Renal cortex interstitium (tissue), 11 donors: ENCODE results near the gene PDE9A. TPM values are rescaled to one million over a fixed set of nuclear protein-coding genes. Genes with fewer than 3 reads are reported as not detected.

ENCODE experiments used
- DNase-seq, 11 donors: peaks; one replicate each; pipeline ENCODE4 v3.0.0-alpha.2; 2013; ENCODE audit warnings: low read depth in 9 of 11, low spot score in 4 of 11; ENCODE audit errors: extremely low read depth in 1 of 11
- polyA plus RNA-seq, 3 donors: library from polyadenylated mRNA; unstranded; fragments of 120-200 nt; gene quantifications; one replicate each; pipeline ENCODE4 v1.2.1, GENCODE V29; 2013; ENCODE audit not compliant: insufficient read length in 3 of 3

The PDE9A gene
- polyA plus RNA-seq, 3 donors: 37.5 to 54.3 (median 43.1) TPM

DNA sequence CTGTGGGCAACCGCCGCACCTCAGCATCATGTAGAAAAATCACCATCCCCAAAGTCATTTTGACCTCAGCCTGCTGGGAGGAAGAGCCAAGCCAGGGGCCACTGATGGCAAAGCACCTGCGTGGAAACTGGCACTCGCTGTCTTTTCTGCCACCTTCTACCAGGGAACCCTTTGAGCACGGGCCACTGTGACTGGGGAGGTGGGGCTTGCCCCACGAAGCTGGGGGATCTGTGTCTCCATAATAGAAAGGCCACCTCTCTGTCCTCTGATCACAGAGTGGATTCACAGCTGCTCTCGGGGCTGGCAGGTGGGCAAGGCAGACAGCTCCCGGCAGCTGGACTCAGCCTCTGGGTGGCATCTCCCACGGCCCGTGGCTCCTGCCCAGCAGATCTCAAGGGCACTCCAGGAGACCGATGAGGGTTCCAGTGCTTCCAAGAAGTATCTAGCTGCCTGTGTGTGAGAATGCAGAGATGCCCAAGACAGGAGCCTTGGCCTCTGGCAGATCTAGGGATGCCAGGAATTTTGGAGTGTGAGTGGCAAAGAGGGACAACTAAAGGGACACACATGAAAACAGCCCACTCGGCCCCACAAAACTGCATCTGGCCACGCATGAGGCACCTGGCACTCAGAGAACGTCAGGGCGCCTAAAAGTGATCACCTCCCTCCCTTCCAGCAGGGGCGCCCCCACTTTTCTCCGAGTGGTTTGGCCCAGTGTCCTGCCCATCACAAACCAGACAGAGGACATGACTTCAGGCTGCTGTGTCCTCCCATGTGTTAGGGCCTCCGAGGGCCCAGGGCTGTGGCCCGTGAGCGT, 102.6 kb downstream of the PDE9A start:
- DNase-seq: no peak

GRCh38 chr21:42756580-42757250, 103.3 kb downstream of the PDE9A start:
- no peak for DNase-seq

- DNase-seq: no peak
Observed at GRCh38 chr21:42757422-42757821, 104.0 kb downstream of the PDE9A start.

DNA sequence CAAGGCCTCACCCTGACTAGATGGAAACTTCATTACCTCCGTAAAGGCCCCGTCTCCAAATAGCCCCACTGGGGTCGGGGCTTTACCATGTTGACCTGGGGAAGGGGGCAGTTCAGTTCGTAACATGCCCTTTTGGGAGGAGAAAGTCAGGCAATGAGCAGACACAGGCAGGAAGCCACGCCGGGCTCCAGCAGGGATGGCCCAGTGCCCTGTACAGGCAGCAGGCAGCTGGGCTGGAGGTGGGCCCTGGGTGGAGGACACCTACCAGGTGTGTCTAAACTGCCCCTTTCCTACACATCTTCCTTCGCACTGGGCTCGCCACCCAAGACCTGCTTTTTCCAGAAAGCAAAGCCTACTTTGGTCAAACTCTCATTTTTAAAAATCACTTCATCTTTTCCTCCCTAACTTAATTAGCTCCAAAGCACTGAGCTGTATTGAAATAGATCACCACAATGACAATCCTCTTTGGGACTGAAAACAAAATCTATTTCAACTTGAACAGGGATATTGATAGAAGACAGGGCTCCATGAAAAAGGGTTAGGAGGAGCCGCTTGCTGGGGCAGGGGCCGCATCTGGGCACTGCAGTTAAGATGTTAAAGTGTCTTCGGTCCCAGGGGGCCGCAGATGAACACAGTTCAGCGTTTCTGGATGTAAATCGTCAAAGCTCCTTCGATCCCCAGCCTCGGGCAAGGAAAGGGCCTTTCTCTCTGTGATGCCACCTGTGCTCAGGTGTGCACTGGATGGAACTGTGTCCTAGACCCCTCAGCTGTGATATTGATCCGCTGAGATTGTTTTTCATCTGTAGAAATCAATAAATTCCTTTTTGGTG, 104.6 kb downstream of the PDE9A start:
- no peak for DNase-seq

- DNase-seq: no peak
Observed at GRCh38 chr21:42758721-42759593, 105.5 kb downstream of the PDE9A start.

DNA sequence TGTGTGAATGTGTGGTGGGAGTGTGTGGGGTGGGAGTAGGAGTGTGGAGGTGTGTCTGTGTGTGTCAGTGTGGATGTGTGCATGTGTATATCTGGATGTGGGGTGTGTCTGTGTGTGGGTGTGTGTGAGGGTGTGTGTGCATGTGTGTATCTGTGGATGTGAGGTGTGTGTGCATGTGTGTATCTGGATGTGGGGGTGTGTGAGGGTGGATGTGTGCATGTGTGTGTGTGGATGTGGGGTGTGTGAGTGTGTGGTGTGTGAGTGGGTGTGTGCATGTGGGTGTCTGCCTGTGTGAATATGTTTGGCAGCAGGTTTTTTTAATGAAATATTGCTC, 106.1 kb downstream of the PDE9A start:
- no peak for DNase-seq

GRCh38 chr21:42760361-42760950, 107.0 kb downstream of the PDE9A start:
- no peak for DNase-seq

GRCh38 chr21:42760951-42761751, 107.7 kb downstream of the PDE9A start:
- DNase-seq: no peak

GRCh38 chr21:42761776-42762335, 108.4 kb downstream of the PDE9A start:
- DNase-seq: no peak

DNA sequence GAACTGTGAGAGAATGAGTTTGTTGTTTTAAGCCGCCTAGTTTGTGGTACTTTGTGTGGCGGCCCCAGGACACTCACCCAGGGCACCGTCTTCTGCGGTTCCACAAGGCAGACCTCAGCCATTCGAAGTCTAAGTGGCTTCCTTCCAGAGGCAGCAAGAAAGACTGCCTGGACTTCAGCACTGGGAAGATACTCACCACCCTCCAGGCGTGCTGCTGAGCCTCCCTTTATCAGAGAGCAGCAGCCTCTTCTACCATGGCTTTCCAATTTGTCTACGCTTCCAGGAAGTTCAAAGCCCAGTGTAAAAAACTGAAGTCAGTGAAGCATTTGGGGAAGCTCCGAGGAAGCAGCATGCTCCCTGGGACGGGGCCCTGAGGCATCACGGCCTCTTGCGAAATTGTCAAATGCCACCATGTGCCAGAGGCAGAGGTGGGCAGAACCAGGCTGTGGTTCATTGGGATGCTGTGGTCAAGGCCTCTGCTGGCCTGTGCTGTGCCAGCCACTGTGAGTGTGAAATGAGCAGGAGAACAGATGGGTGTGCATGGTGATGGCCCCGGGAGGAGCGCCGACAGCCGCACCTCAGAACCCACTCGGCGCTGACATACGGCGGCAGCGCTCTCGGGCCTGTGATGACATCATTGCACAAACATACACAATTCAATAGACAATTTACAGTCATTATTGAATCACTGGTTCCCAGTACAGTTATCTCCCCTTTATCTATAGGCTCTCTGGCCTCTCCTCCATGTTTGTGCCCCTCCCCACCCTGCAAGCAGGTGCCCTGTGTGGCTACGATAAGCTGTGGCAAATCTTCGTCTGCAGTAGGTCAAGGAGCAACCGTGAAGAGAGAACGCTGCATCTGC, 110.4 kb downstream of the PDE9A start:
- no peak for DNase-seq

- DNase-seq: no peak
Observed at GRCh38 chr21:42764443-42764760, 111.0 kb downstream of the PDE9A start.

DNA sequence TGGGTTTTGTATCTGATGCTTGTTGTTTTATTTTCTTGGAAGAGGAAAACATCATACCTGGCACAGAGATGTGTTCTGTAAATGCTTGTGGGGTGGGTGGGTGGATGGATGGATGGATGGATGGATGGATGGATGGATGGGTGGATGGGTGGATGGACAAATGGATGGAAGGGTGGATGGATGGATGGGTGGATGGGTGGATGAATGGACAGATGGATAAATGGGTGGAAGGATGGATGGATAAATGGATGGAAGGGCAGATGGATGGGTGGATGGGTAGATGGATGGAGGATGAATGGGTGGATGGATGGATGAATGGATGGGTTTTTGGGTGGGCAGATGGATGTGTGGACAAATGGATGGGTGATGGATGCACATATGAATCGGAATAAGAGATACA, 111.5 kb downstream of the PDE9A start:
- DNase-seq: no peak

DNA sequence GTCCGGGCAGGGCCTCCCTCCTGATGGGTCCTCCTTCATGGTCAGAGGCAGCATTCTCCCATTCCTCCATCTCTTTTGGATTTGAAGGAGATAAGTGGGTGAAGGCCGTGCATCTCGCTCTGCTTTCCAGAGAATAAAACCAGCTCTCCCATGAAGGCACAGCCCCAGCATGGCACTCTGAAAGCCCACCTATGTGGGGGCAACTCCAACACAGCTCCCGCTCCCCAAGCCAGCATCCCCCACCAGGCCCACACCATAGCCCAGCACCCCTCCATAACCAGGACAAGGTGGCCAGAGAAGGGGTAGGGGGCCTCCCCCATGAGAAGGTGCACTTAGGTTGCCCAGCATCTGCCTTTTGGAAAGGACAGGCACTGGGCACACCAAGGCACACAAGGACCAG, 112.2 kb downstream of the PDE9A start:
- no peak for DNase-seq

DNA sequence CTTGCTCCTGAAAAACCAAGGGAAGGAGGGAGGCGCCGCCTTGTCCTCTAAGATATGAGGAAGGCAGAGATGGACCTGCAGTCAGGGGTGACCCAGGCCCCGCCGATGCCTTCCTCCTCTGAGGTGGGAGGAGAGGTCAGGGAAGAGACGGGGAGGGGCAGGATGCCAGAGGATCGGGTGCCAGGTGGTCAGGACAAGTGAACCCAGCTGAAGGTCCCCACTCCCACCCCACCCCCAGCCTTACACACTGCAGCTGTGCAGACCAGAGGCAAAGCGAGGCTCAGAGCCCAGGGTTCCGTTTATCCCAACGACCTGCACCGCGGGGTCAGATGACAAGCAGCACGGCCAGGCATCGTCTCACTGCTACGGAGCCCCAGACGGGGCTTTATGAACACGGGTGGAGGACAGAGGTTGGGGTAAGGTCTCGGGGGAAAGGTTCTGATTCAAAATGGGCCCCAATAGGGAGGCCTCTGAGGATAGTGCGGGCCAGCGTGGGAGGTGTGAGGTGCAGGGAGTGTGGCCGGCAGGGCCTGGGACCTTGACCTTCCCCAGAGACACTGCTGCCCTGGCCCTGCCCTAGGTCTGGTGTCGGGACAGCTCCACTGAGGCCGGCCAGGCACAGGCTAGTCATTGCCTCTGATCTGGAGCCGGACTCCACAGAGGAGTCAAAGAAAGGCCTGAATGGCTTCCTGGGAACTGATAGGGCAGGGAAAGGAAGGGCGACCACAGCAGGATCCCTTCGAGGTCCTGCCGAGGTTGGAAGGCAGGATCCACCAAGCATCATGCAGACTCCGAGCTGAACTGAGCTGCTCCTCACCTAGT, 113.5 kb downstream of the PDE9A start:
- no peak for DNase-seq

- no peak for DNase-seq
Observed at GRCh38 chr21:42767561-42767835, 114.1 kb downstream of the PDE9A start.
